Activated naive CD4-positive, alpha-beta T cell (primary cell): ENCODE measurements around the gene TMEM161A.
A peak's percentile ranks its signal among the peaks of the same experiment; 100 is the strongest.
"Not testable (repeated sequence)": the region's sequence is repeated elsewhere in the genome, so short reads cannot be mapped to it uniquely, and the experiment has no call there.

ENCODE experiments used
- DNase-seq, 4 experiments: peaks; one replicate each; lab custom pipeline; 2025; lab: John Stamatoyannopoulos, UW

The TMEM161A gene

DNA sequence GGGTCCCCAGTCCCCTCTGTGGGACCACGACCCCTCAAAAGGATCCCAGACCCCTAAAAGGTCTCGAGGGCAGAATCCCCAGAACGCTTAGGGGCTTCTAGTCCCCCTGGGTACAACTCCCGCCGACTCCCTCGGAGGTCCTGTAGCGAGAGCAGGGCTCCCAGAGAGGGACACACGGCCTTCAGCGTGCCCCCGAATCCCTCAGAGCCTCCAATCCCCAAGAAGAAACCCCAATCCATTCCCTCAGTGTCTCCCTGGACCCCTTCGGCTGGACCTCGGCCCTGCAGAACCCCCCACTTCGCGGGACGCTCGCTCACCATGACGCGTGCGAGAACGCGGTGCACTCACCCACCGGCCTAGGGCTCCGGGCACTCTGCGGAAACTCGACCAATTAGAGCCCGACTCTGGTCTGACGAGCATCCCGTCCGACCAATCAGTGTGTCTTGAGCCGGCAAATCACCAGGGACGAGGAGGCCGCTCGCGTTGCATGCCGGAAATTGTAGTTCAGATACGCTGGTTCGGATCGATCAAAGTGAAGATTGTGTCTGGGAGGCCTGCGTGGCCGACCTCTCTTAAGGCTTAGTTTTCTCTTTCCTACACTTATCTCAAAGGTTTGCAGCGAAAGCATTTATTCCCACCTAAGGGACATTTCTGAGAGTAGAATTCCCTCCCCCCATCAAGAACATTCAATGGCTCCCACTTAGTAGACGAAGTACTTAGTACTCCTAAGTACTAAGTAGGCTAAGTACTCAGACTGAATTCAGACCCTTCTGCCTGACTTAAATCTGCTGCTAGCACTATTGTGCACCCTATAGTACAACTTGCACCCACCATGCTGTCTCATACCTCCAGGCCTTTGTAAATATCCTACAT, at the start of gene TMEM161A:
TMEM161A (minus strand) TSS at position 370 of the 873 bp plus-strand sequence; CDS start at position 320, 50 bp downstream.
- DNase-seq = peak; percentile 79 to 92 (median 83)

DNA sequence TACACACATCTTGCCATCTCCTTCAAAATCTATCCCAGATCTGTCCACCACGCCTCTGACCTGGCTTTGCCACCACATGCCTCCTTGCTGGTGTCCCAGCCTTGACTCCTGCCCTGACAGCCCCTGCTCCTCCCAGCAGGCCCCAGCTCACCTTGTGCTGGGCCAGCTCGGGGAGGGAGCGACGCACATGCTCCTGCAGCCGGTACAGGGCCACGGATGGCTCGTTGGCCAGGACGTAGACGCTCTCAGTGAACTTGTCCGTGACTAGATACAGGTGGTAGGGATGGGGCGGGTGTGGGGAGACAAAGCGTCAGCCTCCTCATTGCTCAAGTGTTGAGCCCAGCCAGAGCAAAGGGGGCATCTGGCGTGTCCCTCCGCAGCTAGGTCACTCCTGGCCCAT, 48.5 kb upstream of the TMEM161A start:
- DNase-seq = no peak

DNA sequence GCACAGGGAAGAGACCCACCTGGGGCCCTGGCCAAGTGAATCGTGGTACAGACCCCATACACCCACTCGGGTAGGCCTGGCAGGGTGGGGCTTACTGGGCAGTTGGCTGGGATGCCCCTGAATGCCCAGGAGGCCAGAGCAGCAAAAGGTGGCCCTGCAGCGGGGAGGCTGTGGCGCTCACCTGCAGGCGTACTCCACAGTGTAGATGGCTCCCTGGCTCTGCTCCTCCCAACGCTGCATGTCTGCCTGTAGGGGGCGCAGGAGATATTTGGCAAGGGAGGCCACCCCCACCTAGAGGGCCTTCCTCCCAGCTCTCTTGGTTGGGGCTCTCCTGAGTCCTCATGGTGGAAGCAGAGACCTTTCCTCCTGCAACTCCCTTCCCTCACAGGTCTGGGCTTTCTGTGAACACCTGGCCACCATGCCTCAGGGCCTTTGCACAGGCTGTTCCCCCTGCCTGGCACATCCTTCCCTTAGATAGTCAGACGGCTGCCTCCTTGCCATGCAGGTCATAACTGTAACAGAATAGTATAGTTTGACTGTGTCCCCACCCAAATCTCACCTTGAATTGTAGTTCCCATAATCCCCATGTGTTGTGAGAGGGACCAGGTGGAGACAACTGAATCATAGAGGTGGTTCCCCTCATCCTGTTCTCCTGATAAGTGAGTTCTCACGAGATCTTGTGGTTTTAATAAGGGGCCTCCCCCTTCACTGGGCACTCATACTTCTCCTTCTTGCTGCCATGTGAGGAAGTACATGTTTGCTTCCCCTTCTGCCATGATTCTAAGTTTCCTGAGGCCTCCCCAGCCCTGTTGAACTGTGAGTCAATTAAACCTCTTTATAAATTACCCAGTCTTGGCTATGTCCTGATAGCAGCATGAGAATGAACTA, 47.8 kb upstream of the TMEM161A start:
- DNase-seq = peak in 3 of 4 experiments; percentile 8 to 40 (median 35)

DNA sequence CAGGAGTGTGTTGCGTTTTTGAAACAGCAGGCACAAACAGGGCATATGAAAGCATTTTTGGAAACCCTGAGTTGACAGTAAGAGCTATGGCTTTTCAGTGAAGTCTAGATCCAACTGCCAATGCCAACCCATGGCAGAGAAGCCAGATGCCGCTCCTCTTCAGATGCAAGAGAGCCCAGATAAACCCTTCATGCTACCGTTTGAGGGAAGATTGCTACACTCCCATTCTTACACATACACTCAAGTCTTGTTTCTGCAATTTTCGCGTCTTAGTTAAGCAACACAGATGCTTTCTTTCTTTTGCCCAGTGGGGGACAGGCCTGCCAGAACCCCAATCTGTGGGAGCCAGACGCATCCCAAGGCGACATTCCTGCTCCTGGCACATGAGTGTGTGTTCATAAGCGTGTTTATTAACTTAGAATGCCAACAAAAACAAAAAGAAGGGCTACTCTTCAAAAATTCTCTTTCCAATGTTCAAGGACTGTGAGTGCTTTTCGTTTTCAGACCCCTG, 43.3 kb upstream of the TMEM161A start:
- DNase-seq = no peak

DNA sequence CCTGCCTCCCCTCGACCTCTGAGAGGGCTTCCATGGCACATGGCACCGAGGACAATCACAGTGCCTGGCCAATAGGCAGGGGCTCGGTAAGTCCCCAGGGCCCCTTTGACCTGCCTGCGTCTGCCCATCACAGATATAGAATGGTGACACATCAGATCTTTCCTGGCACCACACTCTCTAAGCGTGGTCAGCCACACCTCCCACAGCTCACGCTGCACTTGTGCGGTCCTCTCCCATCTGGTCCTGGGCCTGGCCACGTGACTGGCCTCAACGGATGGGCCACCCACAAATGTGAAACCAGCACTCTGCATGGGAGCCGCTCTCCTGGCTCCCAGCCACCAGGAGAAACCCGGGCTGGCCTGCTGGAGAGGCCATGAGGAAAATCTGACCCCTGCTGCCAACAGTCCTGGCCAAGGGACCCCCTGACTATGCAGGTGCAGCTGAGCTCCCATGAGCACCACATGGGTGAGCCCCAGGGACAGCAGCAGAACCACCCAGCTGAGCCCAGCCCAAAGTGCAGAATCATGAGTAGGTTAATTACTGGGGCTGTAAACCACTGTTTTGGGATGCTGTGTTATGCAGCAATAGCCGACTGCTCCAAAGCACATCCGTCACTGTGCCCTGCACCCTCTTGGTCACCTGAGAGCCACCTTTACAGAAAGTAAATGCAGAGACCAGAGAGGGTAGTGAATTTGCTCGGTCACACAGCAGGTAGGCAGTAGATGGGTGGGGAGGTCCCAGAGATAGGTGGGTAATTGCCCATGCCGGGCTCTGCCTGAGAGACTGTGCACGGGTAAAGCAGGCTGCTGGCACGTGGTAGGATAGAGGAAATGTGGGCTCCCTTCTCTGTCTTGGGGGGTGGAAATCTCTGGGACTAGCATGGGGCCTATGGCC, 41.5 kb upstream of the TMEM161A start:
- DNase-seq = no peak

DNA sequence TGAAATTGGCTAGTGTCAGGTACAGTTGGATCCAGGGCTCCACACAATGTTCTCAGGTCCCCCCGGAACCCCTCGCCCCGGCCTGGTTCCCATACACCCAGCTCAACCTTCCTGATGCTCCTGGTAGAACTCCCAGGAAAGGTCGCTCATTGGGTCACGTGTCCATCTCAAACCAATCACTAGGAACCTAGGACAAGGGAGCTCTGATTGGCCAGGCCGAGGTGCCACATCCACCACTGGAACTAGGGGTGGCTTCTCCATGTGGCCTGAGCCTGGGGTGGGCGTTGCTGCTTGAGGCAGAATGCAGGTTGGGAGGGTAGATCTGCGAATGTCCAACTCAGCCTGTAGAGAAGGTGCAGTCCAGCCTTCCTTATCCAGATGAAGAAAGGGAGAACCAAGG, 38.7 kb upstream of the TMEM161A start:
- no peak for DNase-seq

DNA sequence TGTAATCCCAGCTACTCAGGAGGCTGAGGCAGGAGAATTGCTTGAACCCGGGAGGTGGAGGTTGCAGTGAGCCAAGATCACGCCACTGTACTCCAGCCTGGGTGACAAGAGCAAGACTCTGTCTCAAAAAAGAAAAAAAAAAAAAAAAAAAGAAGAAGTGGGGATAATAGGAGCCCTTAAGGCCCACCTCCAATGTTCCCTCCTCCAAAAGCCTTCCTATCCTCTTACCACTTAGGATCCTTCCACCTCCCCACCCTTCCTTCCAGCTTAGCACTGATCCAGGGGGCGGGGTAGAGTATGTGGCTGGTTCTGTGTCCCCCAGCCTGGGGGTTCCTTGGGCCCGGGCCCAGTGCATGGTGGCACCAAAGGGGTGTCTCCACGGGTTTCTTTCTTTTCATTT, 35.0 kb upstream of the TMEM161A start:
- not testable (repeated sequence) for DNase-seq

DNA sequence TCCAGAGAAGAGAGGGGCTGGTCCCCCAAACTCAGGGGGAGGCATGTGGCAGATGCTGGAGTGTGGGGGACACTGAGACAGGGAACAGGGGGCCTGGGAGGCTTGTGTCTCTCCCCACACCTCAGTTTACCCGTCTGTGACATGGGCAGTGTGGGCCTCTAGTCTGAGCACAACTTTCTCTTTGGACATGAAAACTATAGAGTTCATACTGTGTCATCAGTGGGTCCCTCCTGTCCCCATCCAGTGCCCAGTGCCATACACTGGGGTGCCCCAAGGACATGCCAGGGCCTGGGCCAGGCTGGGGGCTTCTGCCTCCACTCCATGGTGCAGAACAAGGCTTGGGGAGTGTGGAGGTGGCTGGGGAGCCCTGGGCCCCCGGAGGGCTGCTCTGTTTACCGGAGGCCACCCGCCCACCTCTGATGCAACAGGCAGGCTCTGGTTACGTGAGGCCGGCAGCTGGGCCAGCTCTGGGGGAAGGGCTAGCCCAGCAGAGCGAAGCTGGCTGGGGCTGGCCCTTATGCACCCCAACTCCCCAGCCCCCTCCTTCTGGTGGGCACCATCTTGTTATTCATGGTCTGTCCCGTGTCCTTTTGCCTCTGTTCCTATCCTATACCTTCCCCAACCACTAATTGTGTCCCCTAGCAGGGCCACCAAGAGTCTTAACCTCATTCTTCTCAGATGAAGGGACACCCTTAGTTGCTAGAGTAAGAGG, 33.7 kb upstream of the TMEM161A start:
- no peak for DNase-seq

DNA sequence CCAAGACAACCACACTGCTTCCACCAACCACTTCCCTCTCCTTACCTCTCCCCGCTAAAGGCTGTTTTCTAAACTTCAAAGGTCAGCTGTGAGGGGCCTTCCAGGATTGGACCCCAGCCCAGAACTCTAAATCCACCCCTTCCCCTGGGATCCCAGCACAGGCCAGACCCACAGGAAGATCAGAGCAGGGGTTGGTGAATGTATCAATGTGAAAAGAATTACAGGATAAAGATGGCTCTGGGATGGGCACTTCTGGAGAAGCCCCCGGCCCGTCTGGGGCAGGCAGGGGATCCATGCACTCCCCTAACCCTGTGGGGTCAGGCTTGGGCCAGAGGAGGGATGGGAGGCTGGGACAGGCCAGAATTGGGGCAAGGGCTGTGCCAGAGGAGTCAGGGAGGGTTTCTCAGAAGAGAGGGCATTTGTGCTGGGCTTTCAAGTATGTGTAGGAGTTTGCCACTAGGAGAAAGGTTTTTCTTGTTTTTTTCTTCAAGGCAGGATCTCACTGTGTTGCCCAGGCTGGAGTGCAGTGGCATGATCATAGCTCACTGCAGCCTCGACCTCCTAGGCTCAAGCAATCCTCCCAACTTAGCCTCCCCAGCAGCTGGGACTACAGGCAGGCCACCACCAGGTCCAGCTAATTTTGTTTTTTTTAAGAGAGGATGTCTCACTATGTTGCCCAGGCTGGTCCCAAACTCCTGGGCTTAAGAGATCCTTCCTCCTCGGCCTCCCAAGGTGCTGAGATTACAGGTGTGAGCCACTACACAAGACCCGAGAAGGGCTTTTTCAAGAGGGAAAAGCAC, 32.8 kb upstream of the TMEM161A start:
- DNase-seq = no peak

DNA sequence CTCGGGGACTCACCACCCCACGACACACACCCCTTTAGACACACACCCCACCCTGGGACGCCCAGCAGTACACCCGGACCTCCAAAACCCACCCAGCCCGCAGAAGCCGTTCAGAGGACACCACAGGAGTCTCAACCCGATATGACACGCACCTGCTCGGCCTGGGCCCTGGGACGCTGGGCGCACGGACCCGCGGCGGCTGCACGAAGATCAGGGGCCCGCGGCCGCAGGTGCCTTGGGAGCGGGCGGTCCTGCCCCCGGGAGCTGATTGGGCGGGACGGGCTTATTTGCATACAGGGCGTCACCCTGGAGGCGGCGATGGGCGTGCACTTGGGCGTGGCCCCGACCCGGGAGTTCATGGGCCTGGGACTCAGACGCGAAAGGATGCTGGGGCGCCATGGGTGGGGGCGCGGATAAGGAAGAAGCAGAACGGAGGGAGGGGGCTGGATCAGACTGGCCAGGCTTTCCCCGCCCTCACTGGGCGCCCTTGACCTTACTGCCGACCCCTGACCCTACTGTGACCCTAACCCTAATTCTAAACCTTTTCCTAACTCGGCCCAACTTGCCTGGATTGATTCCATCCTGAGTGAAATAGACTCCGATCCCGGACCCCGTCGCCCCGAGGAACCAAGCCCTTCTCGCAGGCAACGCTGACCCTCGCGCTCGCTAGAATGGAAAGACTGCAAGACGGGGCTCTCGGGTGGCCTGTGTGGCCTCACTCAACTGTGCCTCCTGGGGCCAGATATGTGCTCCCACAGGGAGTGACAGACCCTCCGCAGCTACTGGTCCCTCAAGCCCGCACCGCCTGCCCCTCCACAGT, 32.0 kb upstream of the TMEM161A start, which contains the start of gene MEF2B:
MEF2B (minus strand) TSS at position 211 of the 820 bp plus-strand sequence. CDS start 19,528 bp downstream, outside the sequence.
- DNase-seq = peak; percentile 22 to 68 (median 50)

DNA sequence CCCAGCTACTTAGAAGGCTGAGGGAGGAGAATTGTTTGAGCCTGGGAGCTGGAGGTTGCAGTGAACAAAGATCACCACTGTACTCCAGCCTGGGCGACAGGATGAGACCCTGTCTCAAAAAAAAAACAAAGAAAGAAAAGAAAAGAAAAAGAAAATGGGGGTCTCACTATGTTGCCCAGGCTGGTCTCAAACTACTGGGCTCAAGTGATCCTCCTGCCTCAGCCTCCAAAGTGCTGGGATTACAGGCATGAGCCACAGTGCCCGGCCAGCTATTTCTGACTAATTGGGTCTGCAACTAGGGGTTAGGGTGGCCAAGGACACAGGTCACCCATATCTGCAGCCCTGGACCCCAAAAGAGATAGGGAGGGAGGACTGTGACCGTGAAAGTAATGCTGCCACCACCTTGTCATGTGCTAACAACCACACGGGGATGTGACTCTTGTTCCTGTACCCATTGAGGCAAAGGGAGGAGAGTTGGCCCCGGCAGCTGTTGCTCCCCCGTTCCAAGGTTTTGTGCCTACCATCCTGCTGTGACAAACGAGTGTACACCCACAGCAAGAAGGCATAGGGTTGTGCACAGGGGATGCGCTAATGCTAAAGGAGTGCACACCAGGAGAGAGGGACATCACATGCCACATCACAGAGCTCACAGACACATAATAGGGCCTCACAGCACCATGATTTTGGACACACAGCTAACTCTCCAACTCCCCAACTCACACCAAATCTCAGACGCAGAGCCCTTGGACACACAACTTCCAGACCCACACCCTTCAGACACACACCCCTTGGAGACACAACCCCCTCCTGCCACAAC, 31.2 kb upstream of the TMEM161A start:
- DNase-seq = no peak

DNA sequence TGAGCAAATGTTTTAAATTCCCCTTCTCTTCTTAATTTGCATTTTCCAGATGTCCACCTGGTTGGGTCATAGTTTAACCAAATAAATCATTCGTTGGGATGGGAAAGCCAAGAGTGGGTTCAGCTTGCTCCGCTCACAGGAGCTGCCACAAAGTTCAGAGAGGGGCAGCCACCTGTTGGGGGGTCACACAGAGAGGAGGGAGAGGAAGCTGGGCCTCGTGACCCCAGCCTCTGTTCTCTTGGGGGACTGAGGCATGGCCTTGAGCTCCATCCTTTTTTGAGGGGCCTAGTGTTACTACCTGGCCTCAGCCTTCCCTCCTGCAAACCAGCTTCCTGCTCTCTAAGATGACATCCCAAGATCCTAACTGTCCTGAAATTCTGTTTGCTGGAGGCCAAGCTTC, 29.3 kb upstream of the TMEM161A start:
- no peak for DNase-seq

DNA sequence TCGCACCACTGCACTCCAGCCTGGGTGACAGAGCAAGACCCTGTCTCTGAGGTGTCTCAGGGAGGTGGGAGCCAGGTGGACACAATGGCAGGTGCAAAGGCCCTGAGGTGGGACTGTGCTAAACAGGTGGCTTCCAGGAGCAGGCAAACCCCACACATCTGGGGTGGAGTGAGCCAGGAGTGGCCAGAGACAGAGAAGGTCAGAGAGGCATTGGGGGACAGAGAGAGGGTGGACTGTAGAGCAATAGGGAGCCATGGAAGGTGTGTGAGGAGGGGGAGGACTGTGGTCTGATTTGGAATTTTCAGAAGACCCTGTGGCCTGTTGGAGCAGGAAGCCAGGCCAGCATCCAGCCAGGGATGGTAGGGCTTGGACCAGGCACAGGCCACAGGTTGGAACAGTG, 27.1 kb upstream of the TMEM161A start:
- no peak for DNase-seq

DNA sequence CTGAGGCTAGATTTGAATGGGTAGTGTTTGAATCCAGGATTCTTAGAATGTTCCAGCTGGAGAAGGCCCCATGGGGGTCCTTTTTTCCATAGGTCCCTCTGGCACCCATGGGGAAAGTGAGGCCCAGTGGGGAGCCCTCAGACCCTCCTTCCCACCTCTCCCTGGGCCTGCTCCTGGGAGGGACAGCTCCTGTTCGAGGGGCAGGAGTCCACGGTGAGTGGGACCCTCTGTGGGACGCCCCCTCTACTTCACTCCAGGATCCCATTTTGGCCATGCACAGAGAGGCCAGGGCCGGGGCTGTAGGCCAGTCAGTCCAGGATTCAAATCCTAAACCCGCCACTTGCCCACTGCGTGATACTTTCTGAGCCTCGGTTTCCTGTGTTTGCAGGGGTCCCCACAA, 24.2 kb upstream of the TMEM161A start:
- DNase-seq = no peak

DNA sequence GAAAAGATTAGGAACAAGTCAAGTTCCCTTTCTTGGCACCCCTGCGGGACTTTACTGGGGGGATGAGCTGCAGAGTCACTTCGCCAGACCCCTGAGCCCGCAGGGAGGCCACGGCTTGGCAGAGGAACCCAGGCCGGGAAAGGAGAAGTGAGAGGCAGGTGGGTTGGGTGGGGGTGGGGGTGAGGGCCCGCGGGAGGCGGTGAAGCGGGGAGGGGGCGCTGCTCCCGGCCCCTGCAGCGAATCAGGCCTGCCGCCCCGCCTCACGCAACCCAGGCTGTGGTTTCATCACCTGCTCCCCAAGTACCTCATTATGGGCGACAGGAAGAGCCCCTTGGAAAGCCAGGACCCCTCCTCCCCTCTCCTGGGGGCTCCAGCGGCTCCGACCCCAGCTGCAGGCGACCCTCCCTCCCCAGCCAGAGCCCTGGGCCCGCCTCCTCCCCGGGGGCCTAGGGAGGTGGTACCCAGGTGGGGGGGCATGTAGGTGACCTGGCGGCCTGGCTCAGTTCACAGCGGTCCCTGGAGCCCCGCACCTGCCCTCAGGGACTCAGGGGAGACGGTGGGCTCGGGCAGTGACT, 22.3 kb upstream of the TMEM161A start:
- no peak for DNase-seq

DNA sequence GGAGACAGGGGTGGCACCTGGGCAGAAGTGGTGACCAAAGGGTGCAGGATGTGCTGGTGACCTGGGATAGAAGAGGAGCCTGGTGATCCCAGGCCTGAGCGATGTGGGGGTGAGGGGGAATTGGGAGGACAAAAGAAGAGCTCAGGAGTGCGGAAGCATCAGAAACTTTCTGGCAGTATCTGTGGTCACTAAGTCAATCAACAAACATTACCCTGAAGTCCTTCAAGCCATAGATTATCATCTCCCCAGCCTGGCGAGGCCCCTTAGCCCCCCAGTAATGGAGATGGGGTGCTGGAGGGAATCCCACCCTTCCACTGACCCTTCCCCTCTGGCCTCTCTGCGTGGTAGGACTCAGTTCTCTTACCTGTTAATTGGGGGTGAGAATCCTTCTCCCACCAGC, 21.3 kb upstream of the TMEM161A start:
- DNase-seq = no peak

DNA sequence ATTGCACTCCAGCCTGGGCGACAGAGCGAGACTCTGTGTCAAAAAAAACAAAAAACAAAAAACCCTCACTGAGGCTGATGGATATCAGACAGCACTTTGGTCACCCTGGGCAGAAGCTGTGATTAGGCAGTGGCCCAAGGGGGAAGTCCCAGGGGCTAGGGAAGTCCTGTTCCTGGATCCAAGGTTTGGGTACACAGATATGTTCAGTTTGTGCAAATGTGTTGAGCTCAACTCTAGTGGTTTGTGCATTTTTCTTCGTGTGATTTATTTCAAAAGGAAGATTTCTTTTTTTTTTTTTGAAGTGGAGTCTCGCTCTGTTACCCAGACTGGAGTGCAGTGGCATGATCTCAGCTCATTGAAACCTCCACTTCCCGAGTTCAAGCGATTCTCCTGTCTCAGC, 19.5 kb upstream of the TMEM161A start:
- no peak for DNase-seq
